ENCODE data around the gene SERINC5.
"Not testable (repeated sequence)": the region's sequence is repeated elsewhere in the genome, so short reads cannot be mapped to it uniquely, and the experiment has no call there.

Gene SERINC5

GRCh38 chr5:80227979-80228596 lies 27.8 kb downstream of the SERINC5 start:
- DNase-seq (ENCODE audit: low spot score) = no peak

- no peak for DNase-seq (ENCODE audit: low spot score)
These were observed 29.9 kb downstream of the SERINC5 start for GRCh38 chr5:80225934-80226326.

GRCh38 chr5:80225189-80225933 lies 30.5 kb downstream of the SERINC5 start:
- no peak for DNase-seq (ENCODE audit: low spot score)

- no peak for DNase-seq (ENCODE audit: low spot score)
These were observed 32.3 kb downstream of the SERINC5 start for GRCh38 chr5:80223561-80223960.

- no peak for DNase-seq (ENCODE audit: low spot score)
These were observed 35.5 kb downstream of the SERINC5 start for GRCh38 chr5:80220245-80220897.

- no peak for DNase-seq (ENCODE audit: low spot score)
These were observed 36.5 kb downstream of the SERINC5 start for GRCh38 chr5:80219391-80219790.

- no peak for DNase-seq (ENCODE audit: low spot score)
These were observed 38.2 kb downstream of the SERINC5 start for GRCh38 chr5:80217667-80218066.

- DNase-seq (ENCODE audit: low spot score) = no peak
These were observed 38.9 kb downstream of the SERINC5 start for GRCh38 chr5:80216753-80217596.

- no peak for DNase-seq (ENCODE audit: low spot score)
These were observed 39.8 kb downstream of the SERINC5 start for GRCh38 chr5:80216096-80216495.

- DNase-seq (ENCODE audit: low spot score) = no peak
These were observed 40.3 kb downstream of the SERINC5 start for GRCh38 chr5:80215523-80215922.

- DNase-seq (ENCODE audit: low spot score) = no peak
These were observed 42.4 kb downstream of the SERINC5 start for GRCh38 chr5:80213466-80213865.

- DNase-seq (ENCODE audit: low spot score) = no peak
These were observed 43.6 kb downstream of the SERINC5 start for GRCh38 chr5:80212171-80212667.

- no peak for DNase-seq (ENCODE audit: low spot score)
These were observed 44.5 kb downstream of the SERINC5 start for GRCh38 chr5:80211327-80211726.

- DNase-seq (ENCODE audit: low spot score) = no peak
These were observed 45.8 kb downstream of the SERINC5 start for GRCh38 chr5:80210014-80210413.

- DNase-seq (ENCODE audit: low spot score) = no peak
These were observed 47.5 kb downstream of the SERINC5 start for GRCh38 chr5:80208381-80208780.

- no peak for DNase-seq (ENCODE audit: low spot score)
These were observed 48.0 kb downstream of the SERINC5 start for GRCh38 chr5:80207832-80208231.

- DNase-seq (ENCODE audit: low spot score) = no peak
These were observed 49.6 kb downstream of the SERINC5 start for GRCh38 chr5:80206282-80206681.

GRCh38 chr5:80205846-80206245 lies 50.0 kb downstream of the SERINC5 start:
- no peak for DNase-seq (ENCODE audit: low spot score)

GRCh38 chr5:80204808-80205614 lies 50.8 kb downstream of the SERINC5 start:
- DNase-seq (ENCODE audit: low spot score) = peak; percentile 28

- not testable (repeated sequence) for DNase-seq (ENCODE audit: low spot score)
These were observed 54.1 kb downstream of the SERINC5 start for GRCh38 chr5:80201763-80202162.

GRCh38 chr5:80198920-80199319 lies 56.9 kb downstream of the SERINC5 start:
- no peak for DNase-seq (ENCODE audit: low spot score)
